GM21529 (cell line): ENCODE data around the gene UBE3C.
"Not testable (repeated sequence)": the region's sequence is repeated elsewhere in the genome, so short reads cannot be mapped to it uniquely, and the experiment has no call there.

Source experiments
- ATAC-seq: cut with Tn5 transposase; IDR thresholded peaks from one replicate; pipeline ENCODE4 v1.9.1; 2021; ENCODE audit not compliant: unreplicated experiment

The UBE3C gene

DNA sequence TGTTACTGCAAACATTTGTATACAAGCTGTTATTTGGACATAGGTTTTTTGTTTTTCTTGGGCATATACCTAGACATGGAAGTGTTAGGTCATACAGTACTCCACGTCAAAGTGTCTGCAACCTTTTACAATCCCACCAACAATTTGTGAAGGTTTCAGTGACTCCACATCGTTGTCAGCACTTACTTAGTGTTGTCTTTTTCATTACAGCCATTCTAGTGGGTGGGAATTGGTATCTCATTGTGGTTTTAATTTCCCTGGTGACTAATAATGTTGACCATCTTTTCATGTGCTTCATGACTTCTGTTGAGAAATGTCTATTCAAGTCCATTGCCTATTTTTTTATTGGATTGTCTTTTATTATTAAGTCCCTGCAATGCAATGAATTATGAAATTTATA lies 95.0 kb downstream of the UBE3C start:
- ATAC-seq = no peak

DNA sequence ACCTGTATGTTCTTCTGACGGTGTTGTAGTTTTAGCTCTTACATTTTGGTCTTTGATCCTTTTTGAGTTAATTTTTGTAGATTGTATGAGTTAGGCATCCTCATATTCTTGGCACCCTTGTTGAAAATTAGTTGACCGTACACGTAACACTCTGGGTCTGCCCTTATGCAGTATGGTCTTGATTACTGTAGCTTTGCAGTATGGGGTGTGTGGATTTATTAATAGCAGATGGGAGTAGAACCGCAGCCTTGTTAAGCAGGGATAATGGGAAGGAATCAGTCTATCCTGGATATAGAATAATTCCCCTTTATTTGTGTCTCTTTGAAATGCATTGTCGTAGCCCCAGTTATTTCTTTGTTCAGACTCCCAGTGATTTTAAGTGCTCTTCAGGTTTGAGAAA lies 95.5 kb downstream of the UBE3C start:
- ATAC-seq = no peak

DNA sequence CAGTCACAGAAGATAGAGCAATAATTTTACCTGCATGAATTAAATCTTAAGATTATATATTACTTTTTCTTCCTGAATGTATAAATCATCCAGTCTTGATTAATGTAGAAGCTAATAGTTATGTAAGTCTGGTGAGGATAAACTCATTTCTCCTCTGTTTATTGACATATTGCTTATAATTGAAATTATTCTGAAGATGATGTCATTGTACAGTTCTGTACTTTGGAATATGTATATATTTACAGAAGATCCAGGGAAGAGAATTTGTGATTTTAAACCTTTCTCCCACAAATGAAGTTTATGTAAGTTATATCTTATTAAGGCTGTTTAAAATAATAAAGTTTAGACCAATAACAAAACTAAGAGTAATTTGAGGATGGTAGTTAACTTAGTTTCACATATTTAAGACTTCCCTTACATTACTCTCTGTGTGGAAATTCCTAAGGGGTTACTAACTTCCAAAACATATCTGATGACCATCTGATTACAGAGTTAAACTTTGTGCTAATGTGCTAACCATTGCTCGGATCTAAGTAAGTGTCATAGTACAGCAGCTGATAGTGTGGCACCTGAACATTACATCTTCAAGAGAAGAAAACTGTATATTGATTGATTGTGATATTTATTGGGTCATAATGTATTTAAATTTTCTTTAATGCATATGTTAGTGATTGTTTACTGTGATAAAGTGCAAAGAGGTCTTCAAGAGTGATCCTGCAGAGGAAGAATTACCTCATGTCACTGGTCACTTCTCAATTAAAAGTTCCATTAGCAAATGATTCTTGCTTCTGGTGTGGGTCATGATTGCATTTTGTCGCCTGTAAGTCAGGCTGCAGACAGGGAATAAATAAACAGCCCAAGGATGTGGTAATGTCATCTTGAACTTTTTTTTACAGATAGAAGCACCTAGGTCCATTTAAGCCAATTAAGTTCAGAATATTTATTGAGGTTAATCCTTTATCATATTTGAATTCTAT lies 96.9 kb downstream of the UBE3C start:
- ATAC-seq = no peak

DNA sequence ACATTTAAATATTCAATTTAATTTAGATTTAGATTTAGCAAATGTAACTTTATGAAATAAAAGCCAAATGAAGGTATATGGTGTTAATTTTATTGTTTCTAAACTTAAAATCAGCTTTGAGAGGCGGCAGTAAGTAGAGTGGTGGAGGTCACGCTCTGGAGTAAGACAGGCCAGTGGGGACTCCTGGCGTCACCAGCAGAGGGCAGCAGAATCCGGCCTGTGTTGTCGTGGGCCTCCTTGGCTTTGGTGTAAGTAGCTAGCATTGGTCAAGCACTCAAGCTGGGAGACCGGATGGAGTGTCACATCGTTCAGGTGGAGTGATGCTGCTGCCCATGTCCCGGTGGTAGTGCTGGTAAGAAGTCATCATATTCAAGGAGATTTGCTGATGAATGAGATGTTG lies 99.4 kb downstream of the UBE3C start:
- ATAC-seq = no peak

DNA sequence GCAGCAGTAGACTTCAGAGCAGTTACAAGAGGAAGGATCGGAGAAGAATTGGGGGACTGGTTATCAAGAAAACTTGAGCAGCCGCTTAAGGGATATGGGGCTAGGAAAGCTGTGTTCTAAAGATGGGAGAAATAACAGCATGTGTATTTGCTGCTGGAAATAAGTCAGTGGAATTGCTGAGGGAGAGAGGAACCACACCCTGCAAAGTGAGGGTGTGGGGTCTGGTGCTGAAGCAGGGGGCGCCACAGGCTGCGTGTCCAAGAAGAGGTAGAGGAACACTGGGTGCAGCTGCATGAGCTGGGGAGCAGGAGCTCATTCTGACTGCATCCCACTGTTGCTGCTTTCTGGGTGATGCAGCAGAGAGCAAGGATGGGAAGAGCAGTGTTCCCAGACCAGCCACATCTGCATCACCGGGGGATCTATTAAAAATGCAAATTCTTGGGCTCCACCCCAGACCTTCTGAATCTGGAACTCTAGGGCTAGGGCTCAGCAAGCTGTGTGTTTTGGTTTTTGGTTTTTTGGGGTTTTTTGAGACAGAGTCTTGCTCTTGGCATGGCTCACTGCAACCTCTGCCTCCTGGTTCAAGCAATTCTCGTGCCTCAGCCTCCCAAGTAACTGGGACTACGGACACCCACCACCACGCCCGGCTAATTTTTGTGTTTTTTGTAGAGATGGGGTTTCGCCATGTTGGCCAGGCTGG lies 101.0 kb downstream of the UBE3C start:
- ATAC-seq = no peak

DNA sequence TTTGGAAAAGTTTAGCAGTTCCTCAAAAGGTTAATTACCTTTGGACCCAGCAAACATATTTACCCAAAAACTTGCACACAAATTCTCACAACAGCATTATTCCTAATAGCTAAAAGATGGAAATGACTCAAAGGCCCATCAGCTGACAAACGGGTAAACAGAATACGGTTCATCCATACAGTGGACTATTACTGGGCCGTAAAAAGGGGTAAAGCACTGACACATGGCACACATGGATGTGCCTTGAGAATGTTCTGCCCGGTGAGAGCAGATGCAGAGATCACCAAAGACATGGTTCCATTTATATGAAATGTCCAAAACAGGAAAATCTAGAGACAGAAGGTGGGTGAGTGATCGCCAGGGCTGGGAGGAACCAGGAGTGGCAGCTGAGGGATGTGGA lies 102.9 kb downstream of the UBE3C start:
- no peak for ATAC-seq

DNA sequence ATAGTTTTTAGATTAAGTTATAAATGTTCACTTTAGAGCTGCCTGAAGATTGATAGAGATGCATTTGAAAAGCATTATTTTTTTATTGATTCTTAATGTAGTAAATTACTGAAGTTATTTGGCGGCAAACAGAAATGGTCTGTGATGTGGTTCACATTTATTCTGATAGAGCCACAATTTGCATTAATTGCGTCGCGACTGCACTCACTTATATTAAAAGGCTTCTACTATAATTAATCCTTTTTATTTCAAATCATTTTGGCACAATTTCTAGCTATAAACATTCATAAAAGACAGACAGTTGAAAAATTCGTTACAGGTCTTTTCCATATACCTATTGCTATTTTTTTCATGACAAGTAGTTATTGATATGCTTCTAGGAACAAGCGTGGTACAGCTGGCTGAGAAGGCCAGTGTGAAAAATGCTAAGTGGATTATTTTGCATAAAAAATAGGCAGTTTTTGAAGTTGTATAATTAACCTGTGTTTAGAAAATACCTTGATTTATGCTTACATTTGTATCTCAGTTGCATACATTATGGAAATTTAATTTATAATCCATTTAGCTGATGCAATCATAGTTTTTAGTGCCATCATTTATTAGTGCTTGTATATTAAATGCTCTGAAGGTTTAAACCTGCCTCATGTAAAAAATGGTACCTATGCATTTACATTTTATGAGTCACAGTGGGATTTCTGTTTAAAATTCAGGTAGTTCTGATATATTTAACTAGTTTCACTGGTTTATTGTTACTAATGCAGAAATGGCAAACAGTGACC lies 106.0 kb downstream of the UBE3C start:
- no peak for ATAC-seq

DNA sequence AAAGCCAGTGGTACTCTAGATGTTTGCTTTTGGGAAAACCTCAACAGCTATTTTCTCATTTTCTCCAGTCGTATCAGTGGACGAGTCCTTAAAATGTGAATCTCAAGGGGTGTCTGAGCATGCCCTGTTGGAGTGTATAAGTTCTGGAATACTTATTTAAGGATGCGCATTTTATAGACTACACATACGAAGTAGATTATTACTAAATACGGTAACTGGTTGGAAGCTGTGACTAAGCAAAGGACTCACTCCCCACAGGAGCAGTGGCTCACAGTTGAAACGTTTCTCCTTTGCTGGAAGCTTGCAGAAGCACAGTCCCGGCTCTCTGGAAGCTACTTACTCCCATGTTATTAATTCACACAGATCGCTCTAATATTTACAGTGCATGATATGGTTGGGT lies 107.3 kb downstream of the UBE3C start:
- ATAC-seq = no peak

DNA sequence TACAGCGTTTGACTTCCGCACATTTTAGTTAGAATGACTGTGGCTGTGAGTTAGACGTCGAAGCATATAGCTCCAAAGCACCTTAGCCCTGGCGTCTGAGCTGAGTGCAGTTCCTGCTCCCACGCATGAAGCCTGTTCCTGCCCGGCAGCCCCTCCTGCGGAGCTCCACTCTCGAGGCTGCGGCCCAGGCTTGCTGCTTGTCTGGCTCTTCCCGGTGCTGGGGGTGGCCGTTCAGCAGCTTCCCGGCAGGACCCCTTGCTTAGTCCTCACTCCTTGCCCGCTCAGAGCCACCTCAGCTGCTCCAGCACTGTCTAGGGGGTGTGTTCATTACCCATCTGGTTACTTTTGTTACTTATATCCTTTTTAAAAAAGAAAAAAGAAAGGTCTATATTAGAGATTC lies 109.9 kb downstream of the UBE3C start:
- ATAC-seq = no peak

DNA sequence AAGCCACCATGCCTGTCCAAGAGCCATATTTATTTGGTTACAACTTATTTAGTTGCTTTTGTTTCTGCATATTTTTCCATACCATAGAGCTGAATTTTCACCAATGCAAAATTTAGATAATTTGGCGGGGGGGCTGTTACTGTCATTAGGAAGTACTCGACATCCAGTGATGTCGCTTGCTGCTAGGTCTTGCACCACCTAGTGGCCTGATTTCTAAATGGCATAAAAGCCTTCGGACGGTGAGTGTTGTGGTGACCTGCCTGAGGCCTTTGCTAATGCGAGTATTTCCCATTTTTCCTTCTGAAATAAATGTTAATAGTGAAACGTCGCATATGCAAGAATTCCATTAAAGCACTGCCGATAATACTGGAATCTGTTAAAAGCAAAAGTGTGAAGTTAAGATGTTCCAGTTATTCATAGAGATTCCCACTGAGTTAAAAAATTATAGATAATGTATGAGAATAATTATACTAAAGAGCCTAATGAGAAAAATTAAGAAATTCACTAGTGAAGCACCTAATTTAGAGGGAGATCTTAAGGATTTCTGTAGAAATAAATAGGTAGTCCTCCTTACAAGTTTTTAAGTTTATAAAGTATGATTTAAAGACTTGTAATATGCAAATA lies 112.0 kb downstream of the UBE3C start:
- ATAC-seq = peak; percentile 68

DNA sequence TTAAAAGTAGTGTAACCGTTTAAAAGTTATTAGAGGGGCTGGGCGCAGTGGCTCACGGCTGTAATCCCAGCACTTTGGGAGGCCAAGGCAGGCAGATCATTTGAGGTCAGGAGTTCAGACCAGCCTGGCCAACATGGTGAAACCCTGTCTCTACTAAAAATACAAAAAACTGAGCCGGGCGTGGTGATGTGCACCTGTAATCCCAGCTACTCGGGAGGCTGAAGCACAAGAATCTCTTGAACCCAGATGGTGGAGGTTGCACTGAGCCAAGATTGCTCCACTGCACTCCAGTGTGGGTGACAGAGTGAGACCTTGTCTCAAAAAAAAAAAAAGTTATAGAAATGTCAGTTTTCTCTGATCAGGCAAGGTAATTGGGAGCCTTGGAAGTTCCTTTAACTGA lies 113.1 kb downstream of the UBE3C start:
- not testable (repeated sequence) for ATAC-seq

DNA sequence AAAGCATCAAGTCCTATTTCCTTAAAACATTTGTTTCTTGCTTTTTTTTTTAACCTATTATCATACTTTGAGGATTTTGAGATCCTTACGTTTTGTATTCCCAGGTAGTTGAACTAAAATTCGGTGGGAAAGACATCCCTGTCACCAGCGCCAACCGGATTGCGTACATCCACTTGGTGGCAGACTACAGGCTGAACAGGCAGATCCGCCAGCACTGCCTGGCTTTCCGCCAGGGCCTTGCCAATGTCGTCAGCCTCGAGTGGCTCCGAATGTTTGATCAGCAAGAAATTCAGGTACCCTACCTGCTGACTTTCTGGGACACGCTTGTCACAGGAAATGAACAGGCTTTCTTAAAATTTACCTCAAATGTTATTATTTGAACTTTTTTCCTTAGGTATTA lies 115.1 kb downstream of the UBE3C start:
- no peak for ATAC-seq

DNA sequence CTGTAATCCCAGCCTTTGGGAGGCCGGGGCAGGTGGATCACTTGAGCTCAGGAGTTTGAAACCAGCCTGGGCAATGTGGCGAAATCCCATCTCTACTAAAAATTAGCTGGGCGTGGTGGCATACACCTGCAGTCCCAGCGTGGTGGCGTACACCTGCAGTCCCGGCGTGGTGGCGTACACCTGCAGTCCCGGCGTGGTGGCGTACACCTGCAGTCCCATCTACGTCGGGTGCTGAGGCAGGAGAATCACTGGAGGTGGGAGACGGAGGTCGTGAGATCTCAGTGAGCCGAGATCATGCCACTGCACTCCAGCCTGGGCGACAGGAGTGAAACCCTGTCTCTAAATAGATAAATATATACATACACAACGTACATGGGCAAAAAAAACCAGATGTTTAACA lies 116.1 kb downstream of the UBE3C start:
- ATAC-seq = not testable (repeated sequence)

DNA sequence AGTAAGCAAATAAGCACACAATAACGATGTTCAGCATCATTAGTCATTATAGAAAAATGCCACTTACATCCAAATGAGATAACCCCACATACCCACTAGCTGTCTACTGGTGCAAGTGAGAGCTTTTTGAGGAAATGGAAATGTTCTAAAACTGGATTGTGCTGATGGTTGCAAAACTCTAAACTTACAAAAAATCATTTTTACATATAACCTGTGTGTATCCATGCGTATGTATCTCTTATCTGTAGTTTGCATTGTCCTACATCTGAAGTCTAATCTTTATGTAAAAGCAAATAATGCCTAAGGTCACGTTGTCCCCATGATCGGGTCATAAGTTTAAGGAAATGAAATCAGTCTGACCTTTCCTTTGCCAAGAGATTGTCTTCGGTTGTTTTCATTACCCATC lies 116.5 kb downstream of the UBE3C start:
- ATAC-seq = no peak

DNA sequence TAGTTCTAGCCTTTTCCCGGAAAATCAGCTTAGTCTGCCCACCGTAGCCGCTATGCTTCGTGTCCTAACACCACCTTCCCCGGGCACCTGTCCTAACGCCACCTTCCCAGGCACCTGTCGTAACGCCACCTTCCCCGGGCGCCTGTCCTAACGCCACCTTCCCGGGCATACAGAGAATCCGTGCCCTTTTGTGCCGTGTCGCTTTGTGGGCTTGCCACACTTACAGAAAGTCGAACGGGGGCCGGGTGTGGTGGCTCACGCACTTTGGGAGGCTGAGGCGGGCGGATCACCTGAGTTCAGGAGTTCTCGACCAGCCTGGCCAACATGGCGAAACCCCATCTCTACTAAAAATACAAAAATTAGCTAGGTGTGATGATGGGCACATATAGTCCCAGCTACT lies 124.4 kb downstream of the UBE3C start:
- no peak for ATAC-seq

DNA sequence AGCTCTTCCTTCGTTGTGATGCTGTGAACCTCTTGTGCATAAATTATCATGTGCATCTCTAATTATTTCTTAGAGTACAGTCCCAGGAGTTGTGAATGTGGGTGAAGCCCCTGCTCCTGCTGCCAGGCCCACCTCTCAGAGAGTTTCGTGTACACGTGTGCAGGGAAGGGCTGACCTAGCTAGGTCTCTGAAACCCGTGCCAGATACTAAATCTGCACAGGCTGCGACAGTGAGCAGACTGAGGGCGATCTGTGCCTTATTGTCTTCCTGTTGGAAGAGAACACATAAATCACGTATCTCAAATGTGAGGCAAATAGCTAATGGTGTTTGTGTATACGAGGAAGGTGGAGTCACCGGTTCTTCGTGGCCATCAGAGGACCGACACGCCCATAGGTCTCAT lies 126.3 kb downstream of the UBE3C start:
- no peak for ATAC-seq

DNA sequence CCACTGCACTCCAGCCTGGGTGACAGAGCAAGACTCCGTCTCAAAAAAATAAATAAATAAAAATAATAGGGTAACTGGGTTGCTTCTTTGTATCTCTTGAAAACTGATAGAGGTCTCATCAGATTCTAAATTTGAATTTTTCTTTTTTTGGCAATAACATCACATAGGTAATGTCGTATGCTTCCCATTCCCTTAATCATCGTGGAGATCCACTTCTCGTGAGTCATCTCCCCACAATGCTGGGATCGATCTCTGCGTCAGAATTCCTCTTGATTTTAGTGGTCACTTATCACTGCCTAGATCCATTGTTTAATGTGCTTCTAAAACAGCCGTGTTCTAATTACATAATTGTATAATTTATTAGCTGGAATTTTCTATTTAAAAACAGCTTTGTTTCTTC lies 127.5 kb downstream of the UBE3C start:
- ATAC-seq = no peak

DNA sequence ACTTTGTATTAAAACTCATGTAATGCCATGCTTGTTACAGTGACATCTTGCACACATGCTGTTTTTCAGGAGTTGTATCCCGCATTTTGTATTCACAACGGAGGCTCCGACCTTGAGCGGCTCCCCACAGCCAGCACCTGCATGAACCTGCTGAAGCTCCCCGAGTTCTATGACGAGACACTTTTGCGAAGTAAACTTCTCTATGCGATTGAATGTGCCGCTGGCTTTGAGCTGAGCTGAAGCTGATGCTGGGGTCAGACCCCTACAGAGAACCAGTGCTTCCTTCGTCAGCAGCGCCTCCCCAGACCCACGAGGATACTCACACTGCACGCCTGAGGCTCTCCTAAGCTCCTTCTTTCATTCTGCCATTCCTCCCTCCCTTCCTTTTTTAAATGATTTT lies 128.8 kb downstream of the UBE3C start:
- ATAC-seq = no peak

DNA sequence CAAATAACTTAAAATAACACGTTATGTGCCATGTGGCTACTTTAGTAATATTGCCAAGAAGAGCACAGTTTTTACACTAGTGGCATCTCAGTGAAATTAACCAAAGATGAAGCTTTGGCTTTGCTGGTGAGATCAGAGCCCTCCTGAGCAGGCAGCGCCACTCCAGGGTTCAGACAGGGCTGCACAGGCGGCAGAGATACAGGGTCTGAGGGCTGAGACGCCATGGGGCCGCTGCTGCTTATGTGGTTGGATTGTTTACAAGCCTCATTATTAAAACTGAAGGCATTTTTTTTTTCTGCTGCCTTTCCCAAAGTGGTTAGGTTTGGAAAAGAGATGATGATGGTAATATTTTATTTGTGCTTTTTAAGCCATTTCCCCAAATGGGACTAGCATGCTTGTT lies 129.2 kb downstream of the UBE3C start:
- ATAC-seq = no peak

DNA sequence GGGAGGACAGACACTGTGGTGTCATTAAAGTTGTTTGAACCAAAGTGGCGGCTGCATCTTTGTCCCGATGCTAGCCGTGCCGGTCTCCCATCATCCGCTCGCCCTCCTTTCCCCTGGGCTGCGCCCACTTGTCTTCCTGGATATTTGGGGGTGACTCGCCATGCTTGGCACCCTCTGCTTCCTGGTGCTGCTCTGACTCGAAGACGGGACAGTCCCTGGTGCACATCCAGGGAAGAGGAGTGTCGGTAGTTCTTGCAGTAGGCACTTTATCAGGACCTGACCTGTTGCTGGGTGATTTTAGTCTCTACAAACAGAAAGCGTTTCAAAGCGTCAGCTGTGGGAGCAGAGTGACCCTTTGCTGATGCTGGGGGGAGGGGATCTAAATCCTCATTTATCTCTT lies 129.8 kb downstream of the UBE3C start:
- ATAC-seq = no peak
